GM18858 (cell line): ENCODE results near the gene RAB4A.

Experiments
- ATAC-seq: cut with Tn5 transposase; IDR thresholded peaks from one replicate; pipeline ENCODE4 v1.9.1; 2021; ENCODE audit not compliant: unreplicated experiment

RAB4A gene

GRCh38 chr1:229243638-229244037 is 27.3 kb upstream of the RAB4A start:
- ATAC-seq = no peak

- no peak for ATAC-seq
These were observed 26.8 kb upstream of the RAB4A start for GRCh38 chr1:229244091-229244490.

- no peak for ATAC-seq
These were observed 23.0 kb upstream of the RAB4A start for GRCh38 chr1:229247871-229248270.

- no peak for ATAC-seq
These were observed 21.8 kb upstream of the RAB4A start for GRCh38 chr1:229248821-229249817.

- ATAC-seq = no peak
These were observed 20.9 kb upstream of the RAB4A start for GRCh38 chr1:229249854-229250644.

GRCh38 chr1:229251185-229251584 is 19.7 kb upstream of the RAB4A start:
- ATAC-seq = no peak

GRCh38 chr1:229252228-229252984 is 18.5 kb upstream of the RAB4A start:
- no peak for ATAC-seq

GRCh38 chr1:229253151-229253974 is 17.5 kb upstream of the RAB4A start:
- no peak for ATAC-seq

- no peak for ATAC-seq
These were observed 15.9 kb upstream of the RAB4A start for GRCh38 chr1:229254910-229255541.

GRCh38 chr1:229258031-229258756 is 12.7 kb upstream of the RAB4A start:
- no peak for ATAC-seq

- no peak for ATAC-seq
These were observed 12.2 kb upstream of the RAB4A start for GRCh38 chr1:229258757-229259060.

GRCh38 chr1:229260297-229260696 is 10.6 kb upstream of the RAB4A start:
- no peak for ATAC-seq

GRCh38 chr1:229262239-229262638 is 8.7 kb upstream of the RAB4A start:
- ATAC-seq = no peak

GRCh38 chr1:229263254-229263653 is 7.7 kb upstream of the RAB4A start:
- no peak for ATAC-seq

GRCh38 chr1:229264068-229264467 is 6.8 kb upstream of the RAB4A start:
- ATAC-seq = no peak

GRCh38 chr1:229264487-229264886 is 6.4 kb upstream of the RAB4A start:
- no peak for ATAC-seq

- ATAC-seq = no peak
These were observed 4.6 kb upstream of the RAB4A start for GRCh38 chr1:229266274-229266673.

GRCh38 chr1:229266832-229267500 is 3.9 kb upstream of the RAB4A start:
- no peak for ATAC-seq

- ATAC-seq = no peak
These were observed 2.4 kb upstream of the RAB4A start for GRCh38 chr1:229268505-229268904.
